ENCODE results near the gene CDC42EP4.

The CDC42EP4 gene

GRCh38 chr17:73311781-73312641 lies at the start of gene CDC42EP4:
Gene CDC42EP4, minus strand, starts transcription at chr17:73312001. Its CDS starts 25,501 bp downstream, at chr17:73286500.
- peak; percentile 73 for DNase-seq

- DNase-seq = no peak
These were observed 49.4 kb upstream of the CDC42EP4 start for GRCh38 chr17:73360961-73361761.

GRCh38 chr17:73359987-73360410 lies 48.2 kb upstream of the CDC42EP4 start:
- peak; percentile 49 for DNase-seq

GRCh38 chr17:73359352-73359751 lies 47.6 kb upstream of the CDC42EP4 start:
- DNase-seq = no peak

GRCh38 chr17:73358668-73359067 lies 46.9 kb upstream of the CDC42EP4 start:
- no peak for DNase-seq

GRCh38 chr17:73357981-73358380 lies 46.2 kb upstream of the CDC42EP4 start:
- DNase-seq = no peak

- no peak for DNase-seq
These were observed 45.5 kb upstream of the CDC42EP4 start for GRCh38 chr17:73357318-73357717.

GRCh38 chr17:73356561-73357170 lies 44.9 kb upstream of the CDC42EP4 start:
- no peak for DNase-seq

- no peak for DNase-seq
These were observed 42.9 kb upstream of the CDC42EP4 start for GRCh38 chr17:73354423-73355284.

GRCh38 chr17:73352261-73352660 lies 40.5 kb upstream of the CDC42EP4 start:
- no peak for DNase-seq

- no peak for DNase-seq
These were observed 40.0 kb upstream of the CDC42EP4 start for GRCh38 chr17:73351764-73352163.

- DNase-seq = no peak
These were observed 39.1 kb upstream of the CDC42EP4 start for GRCh38 chr17:73350864-73351263.

GRCh38 chr17:73349647-73350046 lies 37.8 kb upstream of the CDC42EP4 start:
- DNase-seq = no peak

- no peak for DNase-seq
These were observed 37.3 kb upstream of the CDC42EP4 start for GRCh38 chr17:73349138-73349537.

- no peak for DNase-seq
These were observed 37.0 kb upstream of the CDC42EP4 start for GRCh38 chr17:73348829-73349095.

GRCh38 chr17:73348018-73348828 lies 36.4 kb upstream of the CDC42EP4 start:
- no peak for DNase-seq

GRCh38 chr17:73347351-73347750 lies 35.5 kb upstream of the CDC42EP4 start:
- no peak for DNase-seq

GRCh38 chr17:73346501-73347162 lies 34.8 kb upstream of the CDC42EP4 start:
- DNase-seq = no peak

GRCh38 chr17:73343739-73344454 lies 32.1 kb upstream of the CDC42EP4 start:
- DNase-seq = no peak

GRCh38 chr17:73343168-73343634 lies 31.4 kb upstream of the CDC42EP4 start:
- no peak for DNase-seq
